ENCODE measurements around the gene NR5A2. TPM values are rescaled to one million over a fixed set of nuclear protein-coding genes. Genes with fewer than 3 reads are reported as not detected.

Gene NR5A2
- total RNA-seq, 4 donors from 2014 or later: 37.1 to 193 (median 171) TPM

DNA sequence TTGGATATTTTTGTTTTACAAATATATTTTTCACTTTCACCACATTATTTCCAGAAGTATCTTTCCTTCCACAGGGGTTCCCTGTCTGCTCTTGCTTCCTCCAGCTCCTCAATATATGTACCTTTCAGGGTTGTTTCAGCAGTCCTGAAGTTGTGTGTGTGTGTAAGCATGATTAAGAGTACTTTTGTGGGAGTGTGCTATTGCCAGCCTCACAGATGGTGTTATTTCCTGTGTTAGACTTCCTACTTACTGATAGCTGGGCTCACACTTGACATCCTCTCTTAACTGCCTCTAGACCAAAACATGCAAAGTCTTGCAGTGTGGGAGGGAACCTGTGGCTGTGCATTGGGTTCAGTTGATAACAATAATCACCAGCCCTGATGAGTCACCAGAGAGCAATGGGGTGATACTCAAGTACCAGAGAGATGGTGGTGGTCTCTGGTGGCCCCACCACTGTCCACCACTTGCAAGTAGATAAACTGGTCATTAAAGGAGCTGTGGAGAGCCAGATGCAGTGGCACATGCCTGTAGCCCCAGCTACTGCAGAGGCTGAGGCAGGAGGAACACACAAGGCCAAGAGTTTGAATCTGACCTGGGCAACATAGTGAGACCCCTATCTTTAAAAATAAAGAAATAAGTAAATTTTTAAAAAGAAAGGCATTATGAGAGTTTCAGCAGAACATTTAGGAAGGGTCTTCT lies 126.7 kb downstream of the NR5A2 start:
- Histone ChIP-seq H3K36me3 (no peaks in the 10 kb centered on the region), H3K27me3 (no peaks in the 10 kb centered on the region), H3K4me1 (peaks cover 0 to 7% (median 4%) of the 10 kb centered on the region in 4 donors), H3K9me3 (no peaks in the 10 kb centered on the region), H3K27ac (peak overlapping the region in 1 of 4 donors; percentile 59), H3K4me3 (no peak overlapping the region)
- no peak for TF ChIP-seq POLR2A (IDR thresholded peaks at IDR 0.05)
- TF ChIP-seq, protein P1, sequence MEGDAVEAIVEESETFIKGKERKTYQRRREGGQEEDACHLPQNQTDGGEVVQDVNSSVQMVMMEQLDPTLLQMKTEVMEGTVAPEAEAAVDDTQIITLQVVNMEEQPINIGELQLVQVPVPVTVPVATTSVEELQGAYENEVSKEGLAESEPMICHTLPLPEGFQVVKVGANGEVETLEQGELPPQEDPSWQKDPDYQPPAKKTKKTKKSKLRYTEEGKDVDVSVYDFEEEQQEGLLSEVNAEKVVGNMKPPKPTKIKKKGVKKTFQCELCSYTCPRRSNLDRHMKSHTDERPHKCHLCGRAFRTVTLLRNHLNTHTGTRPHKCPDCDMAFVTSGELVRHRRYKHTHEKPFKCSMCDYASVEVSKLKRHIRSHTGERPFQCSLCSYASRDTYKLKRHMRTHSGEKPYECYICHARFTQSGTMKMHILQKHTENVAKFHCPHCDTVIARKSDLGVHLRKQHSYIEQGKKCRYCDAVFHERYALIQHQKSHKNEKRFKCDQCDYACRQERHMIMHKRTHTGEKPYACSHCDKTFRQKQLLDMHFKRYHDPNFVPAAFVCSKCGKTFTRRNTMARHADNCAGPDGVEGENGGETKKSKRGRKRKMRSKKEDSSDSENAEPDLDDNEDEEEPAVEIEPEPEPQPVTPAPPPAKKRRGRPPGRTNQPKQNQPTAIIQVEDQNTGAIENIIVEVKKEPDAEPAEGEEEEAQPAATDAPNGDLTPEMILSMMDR (IDR thresholded peaks at IDR 0.05): no peak
- peak in 2 of 3 donors; percentile 62 to 69 for DNase-seq

DNA sequence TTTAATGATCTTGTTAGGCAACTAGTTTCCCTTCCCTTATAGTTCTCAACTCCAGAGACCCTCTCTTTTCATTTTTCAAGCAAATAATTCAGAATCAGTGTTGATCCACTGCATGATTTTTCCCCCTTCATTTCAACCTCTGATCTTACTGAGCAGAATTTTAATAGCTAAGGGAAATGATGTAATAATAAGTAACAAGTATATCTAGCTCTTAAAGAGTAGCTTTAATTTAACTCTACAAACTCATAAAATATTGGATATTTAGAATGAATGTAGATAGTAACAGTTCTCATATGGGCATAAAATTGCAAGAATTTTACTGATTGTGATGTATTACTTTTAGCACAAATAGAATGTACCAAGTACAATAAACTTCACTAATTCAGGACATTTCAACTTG lies 130.2 kb downstream of the NR5A2 start:
- H3K27ac ChIP-seq: no peak overlapping the region
- no peak overlapping the region for H3K4me3 ChIP-seq
- no peaks in the 10 kb centered on the region for H3K9me3 ChIP-seq
- DNase-seq: no peak
- H3K4me1 ChIP-seq: peaks cover 0 to 11% (median 4%) of the 10 kb centered on the region in 4 donors
- H3K27me3 ChIP-seq: no peaks in the 10 kb centered on the region
- TF ChIP-seq, protein P1 (IDR thresholded peaks at IDR 0.05): no peak
- no peak for TF ChIP-seq POLR2A (IDR thresholded peaks at IDR 0.05)
- no peaks in the 10 kb centered on the region for H3K36me3 ChIP-seq

GRCh38 chr1:200161801-200162200 lies 134.3 kb downstream of the NR5A2 start:
- no peaks in the 10 kb centered on the region for H3K27me3 ChIP-seq
- H3K36me3 ChIP-seq: no peaks in the 10 kb centered on the region
- H3K4me3 ChIP-seq: no peak overlapping the region
- TF ChIP-seq, protein P1 (IDR thresholded peaks at IDR 0.05): no peak
- TF ChIP-seq POLR2A (IDR thresholded peaks at IDR 0.05): no peak
- DNase-seq: no peak
- peak overlapping the region in 1 of 4 donors; percentile 31 for H3K27ac ChIP-seq
- no peaks in the 10 kb centered on the region for H3K9me3 ChIP-seq
- peaks cover 0 to 11% (median 0%) of the 10 kb centered on the region in 4 donors for H3K4me1 ChIP-seq

DNA sequence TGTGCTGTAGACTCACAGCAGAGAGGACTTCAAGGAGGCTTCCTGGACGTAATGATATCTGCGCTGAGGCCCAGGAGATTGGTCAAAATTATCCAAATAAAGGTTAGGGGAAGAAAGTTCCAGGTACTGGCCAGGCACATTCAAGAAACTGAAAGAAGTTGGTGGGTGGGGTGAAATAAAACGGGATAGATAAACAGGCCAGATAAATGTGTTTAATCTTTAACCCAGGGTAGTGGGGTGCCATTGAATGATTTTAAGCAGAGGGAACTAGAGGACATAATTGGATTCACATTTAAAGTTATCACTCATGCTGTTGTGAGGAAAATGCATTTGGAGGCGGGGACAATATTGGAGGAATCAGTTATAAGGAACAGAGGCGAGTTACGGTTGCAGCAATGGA lies 134.7 kb downstream of the NR5A2 start:
- H3K36me3 ChIP-seq: no peaks in the 10 kb centered on the region
- H3K27ac ChIP-seq: peak overlapping the region in 1 of 4 donors; percentile 31
- no peak for DNase-seq
- no peak overlapping the region for H3K4me3 ChIP-seq
- H3K4me1 ChIP-seq: peaks cover 0 to 11% (median 0%) of the 10 kb centered on the region in 4 donors
- H3K9me3 ChIP-seq: no peaks in the 10 kb centered on the region
- no peaks in the 10 kb centered on the region for H3K27me3 ChIP-seq
- no peak for TF ChIP-seq POLR2A (IDR thresholded peaks at IDR 0.05)
- TF ChIP-seq, protein P1 (IDR thresholded peaks at IDR 0.05): no peak

DNA sequence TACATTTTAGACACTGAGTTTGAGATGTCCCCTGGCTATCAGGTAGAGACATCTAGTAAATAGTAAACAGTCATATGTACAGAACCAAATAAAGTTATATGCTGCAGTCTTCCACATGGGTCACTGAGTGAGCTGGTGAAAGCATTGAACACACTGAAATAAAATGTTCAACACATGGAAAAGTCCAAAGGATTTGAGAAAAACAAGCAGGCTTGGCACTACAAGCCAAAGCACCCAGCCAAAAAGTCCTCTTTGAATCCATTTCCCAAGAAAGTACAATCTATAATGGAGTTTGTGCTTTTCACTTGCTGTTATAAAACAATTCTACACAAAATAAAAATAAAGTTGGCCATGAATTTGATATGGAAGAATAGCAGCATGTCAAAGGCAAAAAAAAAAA lies 135.4 kb downstream of the NR5A2 start:
- no peaks in the 10 kb centered on the region for H3K9me3 ChIP-seq
- H3K36me3 ChIP-seq: no peaks in the 10 kb centered on the region
- no peaks in the 10 kb centered on the region for H3K27me3 ChIP-seq
- H3K27ac ChIP-seq: no peak overlapping the region
- DNase-seq: no peak
- TF ChIP-seq POLR2A (IDR thresholded peaks at IDR 0.05): no peak
- TF ChIP-seq, protein P1 (IDR thresholded peaks at IDR 0.05): no peak
- H3K4me3 ChIP-seq: no peak overlapping the region
- peaks cover 0 to 11% (median 0%) of the 10 kb centered on the region in 4 donors for H3K4me1 ChIP-seq
